Measurements from ENCODE around the gene GABPB2.
"Not testable (repeated sequence)": the region's sequence is repeated elsewhere in the genome, so short reads cannot be mapped to it uniquely, and the experiment has no call there.

GABPB2 gene

GRCh38 chr1:151062741-151063371, 7.7 kb upstream of the GABPB2 start:
- no peaks in the 10 kb centered on the region for H3K9me3 ChIP-seq (ENCODE audit: control insufficient read depth, low read length)
- no peaks in the 10 kb centered on the region for H3K27me3 ChIP-seq (ENCODE audit: control insufficient read depth, insufficient read depth, low read length)
- H3K4me1 ChIP-seq (ENCODE audit: control insufficient read depth, insufficient read depth, low read length) = peaks cover 8% of the 10 kb centered on the region
- no peaks in the 10 kb centered on the region for H3K36me3 ChIP-seq (ENCODE audit: control insufficient read depth, insufficient read depth, low read length)
- no peak overlapping the region for H3K9ac ChIP-seq (ENCODE audit: low read length)
- no peak overlapping the region for H3K4me3 ChIP-seq (ENCODE audit: low read length)

GRCh38 chr1:151065089-151065645, 5.4 kb upstream of the GABPB2 start:
- Histone ChIP-seq H3K9me3 (ENCODE audit: control insufficient read depth, low read length) (no peaks in the 10 kb centered on the region), H3K4me3 (ENCODE audit: low read length) (no peak overlapping the region), H3K9ac (ENCODE audit: low read length) (no peak overlapping the region), H3K27me3 (ENCODE audit: control insufficient read depth, insufficient read depth, low read length) (no peaks in the 10 kb centered on the region), H3K4me1 (ENCODE audit: control insufficient read depth, insufficient read depth, low read length) (no peaks in the 10 kb centered on the region), H3K36me3 (ENCODE audit: control insufficient read depth, insufficient read depth, low read length) (no peaks in the 10 kb centered on the region)

GRCh38 chr1:151067185-151067584, 3.4 kb upstream of the GABPB2 start:
- H3K27me3 ChIP-seq (ENCODE audit: control insufficient read depth, insufficient read depth, low read length) = no peaks in the 10 kb centered on the region
- no peaks in the 10 kb centered on the region for H3K36me3 ChIP-seq (ENCODE audit: control insufficient read depth, insufficient read depth, low read length)
- no peak overlapping the region for H3K4me3 ChIP-seq (ENCODE audit: low read length)
- no peaks in the 10 kb centered on the region for H3K9me3 ChIP-seq (ENCODE audit: control insufficient read depth, low read length)
- H3K4me1 ChIP-seq (ENCODE audit: control insufficient read depth, insufficient read depth, low read length) = peaks cover 4% of the 10 kb centered on the region
- H3K9ac ChIP-seq (ENCODE audit: low read length) = no peak overlapping the region

- Histone ChIP-seq H3K27me3 (ENCODE audit: control insufficient read depth, insufficient read depth, low read length) (no peaks in the 10 kb centered on the region), H3K36me3 (ENCODE audit: control insufficient read depth, insufficient read depth, low read length) (no peaks in the 10 kb centered on the region), H3K9ac (ENCODE audit: low read length) (no peak overlapping the region), H3K9me3 (ENCODE audit: control insufficient read depth, low read length) (no peaks in the 10 kb centered on the region), H3K4me1 (ENCODE audit: control insufficient read depth, insufficient read depth, low read length) (peaks cover 5% of the 10 kb centered on the region), H3K4me3 (ENCODE audit: low read length) (no peak overlapping the region)
These were observed 1.5 kb upstream of the GABPB2 start for GRCh38 chr1:151069103-151069486.

- H3K4me3 ChIP-seq (ENCODE audit: low read length) = no peak overlapping the region
These were observed 1.7 kb downstream of the GABPB2 start for GRCh38 chr1:151072224-151072623.

GRCh38 chr1:151085953-151086559, 15.5 kb downstream of the GABPB2 start:
- Histone ChIP-seq H3K9ac (ENCODE audit: low read length) (no peak overlapping the region), H3K9me3 (ENCODE audit: control insufficient read depth, low read length) (no peaks in the 10 kb centered on the region), H3K27me3 (ENCODE audit: control insufficient read depth, insufficient read depth, low read length) (no peaks in the 10 kb centered on the region), H3K36me3 (ENCODE audit: control insufficient read depth, insufficient read depth, low read length) (peaks cover 3% of the 10 kb centered on the region), H3K4me1 (ENCODE audit: control insufficient read depth, insufficient read depth, low read length) (no peaks in the 10 kb centered on the region), H3K4me3 (ENCODE audit: low read length) (no peak overlapping the region)

More at GRCh38 chr1:151072224-151072623, 1.7 kb downstream of the GABPB2 start:
- no peaks in the 10 kb centered on the region for H3K27me3 ChIP-seq (ENCODE audit: control insufficient read depth, insufficient read depth, low read length)
- H3K4me1 ChIP-seq (ENCODE audit: control insufficient read depth, insufficient read depth, low read length) = peaks cover 5% of the 10 kb centered on the region
- no peaks in the 10 kb centered on the region for H3K9me3 ChIP-seq (ENCODE audit: control insufficient read depth, low read length)
- H3K36me3 ChIP-seq (ENCODE audit: control insufficient read depth, insufficient read depth, low read length) = peaks cover 4% of the 10 kb centered on the region
- no peak overlapping the region for H3K9ac ChIP-seq (ENCODE audit: low read length)

GRCh38 chr1:151097426-151097825, 26.9 kb downstream of the GABPB2 start:
- H3K27me3 ChIP-seq (ENCODE audit: control insufficient read depth, insufficient read depth, low read length); H3K4me1 ChIP-seq (ENCODE audit: control insufficient read depth, insufficient read depth, low read length); H3K36me3 ChIP-seq (ENCODE audit: control insufficient read depth, insufficient read depth, low read length); H3K9me3 ChIP-seq (ENCODE audit: control insufficient read depth, low read length); H3K9ac ChIP-seq (ENCODE audit: low read length); H3K4me3 ChIP-seq (ENCODE audit: low read length): not testable (repeated sequence)

- Histone ChIP-seq H3K9ac (ENCODE audit: low read length) (no peak overlapping the region), H3K9me3 (ENCODE audit: control insufficient read depth, low read length) (no peaks in the 10 kb centered on the region), H3K4me1 (ENCODE audit: control insufficient read depth, insufficient read depth, low read length) (no peaks in the 10 kb centered on the region), H3K4me3 (ENCODE audit: low read length) (no peak overlapping the region), H3K27me3 (ENCODE audit: control insufficient read depth, insufficient read depth, low read length) (no peaks in the 10 kb centered on the region), H3K36me3 (ENCODE audit: control insufficient read depth, insufficient read depth, low read length) (no peaks in the 10 kb centered on the region)
These were observed 27.6 kb downstream of the GABPB2 start for GRCh38 chr1:151098126-151098525.

- H3K4me1 ChIP-seq (ENCODE audit: control insufficient read depth, insufficient read depth, low read length) = no peaks in the 10 kb centered on the region
- no peaks in the 10 kb centered on the region for H3K36me3 ChIP-seq (ENCODE audit: control insufficient read depth, insufficient read depth, low read length)
- no peaks in the 10 kb centered on the region for H3K27me3 ChIP-seq (ENCODE audit: control insufficient read depth, insufficient read depth, low read length)
- H3K9ac ChIP-seq (ENCODE audit: low read length) = no peak overlapping the region
- H3K4me3 ChIP-seq (ENCODE audit: low read length) = no peak overlapping the region
- no peaks in the 10 kb centered on the region for H3K9me3 ChIP-seq (ENCODE audit: control insufficient read depth, low read length)
These were observed 34.1 kb downstream of the GABPB2 start for GRCh38 chr1:151104630-151105029.

GRCh38 chr1:151106894-151107293, 36.3 kb downstream of the GABPB2 start:
- Histone ChIP-seq H3K36me3 (ENCODE audit: control insufficient read depth, insufficient read depth, low read length) (no peaks in the 10 kb centered on the region), H3K4me3 (ENCODE audit: low read length) (no peak overlapping the region), H3K9me3 (ENCODE audit: control insufficient read depth, low read length) (no peaks in the 10 kb centered on the region), H3K4me1 (ENCODE audit: control insufficient read depth, insufficient read depth, low read length) (no peaks in the 10 kb centered on the region), H3K27me3 (ENCODE audit: control insufficient read depth, insufficient read depth, low read length) (no peaks in the 10 kb centered on the region), H3K9ac (ENCODE audit: low read length) (no peak overlapping the region)

GRCh38 chr1:151108331-151108730, 37.8 kb downstream of the GABPB2 start:
- no peaks in the 10 kb centered on the region for H3K27me3 ChIP-seq (ENCODE audit: control insufficient read depth, insufficient read depth, low read length)
- no peak overlapping the region for H3K9ac ChIP-seq (ENCODE audit: low read length)
- no peak overlapping the region for H3K4me3 ChIP-seq (ENCODE audit: low read length)
- H3K36me3 ChIP-seq (ENCODE audit: control insufficient read depth, insufficient read depth, low read length) = no peaks in the 10 kb centered on the region
- no peaks in the 10 kb centered on the region for H3K9me3 ChIP-seq (ENCODE audit: control insufficient read depth, low read length)
- no peaks in the 10 kb centered on the region for H3K4me1 ChIP-seq (ENCODE audit: control insufficient read depth, insufficient read depth, low read length)

- no peak overlapping the region for H3K4me3 ChIP-seq (ENCODE audit: low read length)
- no peaks in the 10 kb centered on the region for H3K9me3 ChIP-seq (ENCODE audit: control insufficient read depth, low read length)
- no peaks in the 10 kb centered on the region for H3K27me3 ChIP-seq (ENCODE audit: control insufficient read depth, insufficient read depth, low read length)
- no peaks in the 10 kb centered on the region for H3K36me3 ChIP-seq (ENCODE audit: control insufficient read depth, insufficient read depth, low read length)
- no peak overlapping the region for H3K9ac ChIP-seq (ENCODE audit: low read length)
- no peaks in the 10 kb centered on the region for H3K4me1 ChIP-seq (ENCODE audit: control insufficient read depth, insufficient read depth, low read length)
These were observed 43.3 kb downstream of the GABPB2 start for GRCh38 chr1:151113877-151114276.

All from mucosa of stomach (tissue), 1 donor.